Measurements from ENCODE around the gene CRHR2.

CRHR2 gene

GRCh38 chr7:30687604-30688003, 5.3 kb upstream of the CRHR2 start:
- H3K4me3 ChIP-seq (replicated peaks; ENCODE audit: insufficient read depth, low read length): no peak overlapping the region
- no peak for DNase-seq (ENCODE audit: low read depth in 1 of 2, low spot score in 1 of 2)
- no peak overlapping the region for H3K27ac ChIP-seq (replicated peaks)
- TF ChIP-seq, protein P1, sequence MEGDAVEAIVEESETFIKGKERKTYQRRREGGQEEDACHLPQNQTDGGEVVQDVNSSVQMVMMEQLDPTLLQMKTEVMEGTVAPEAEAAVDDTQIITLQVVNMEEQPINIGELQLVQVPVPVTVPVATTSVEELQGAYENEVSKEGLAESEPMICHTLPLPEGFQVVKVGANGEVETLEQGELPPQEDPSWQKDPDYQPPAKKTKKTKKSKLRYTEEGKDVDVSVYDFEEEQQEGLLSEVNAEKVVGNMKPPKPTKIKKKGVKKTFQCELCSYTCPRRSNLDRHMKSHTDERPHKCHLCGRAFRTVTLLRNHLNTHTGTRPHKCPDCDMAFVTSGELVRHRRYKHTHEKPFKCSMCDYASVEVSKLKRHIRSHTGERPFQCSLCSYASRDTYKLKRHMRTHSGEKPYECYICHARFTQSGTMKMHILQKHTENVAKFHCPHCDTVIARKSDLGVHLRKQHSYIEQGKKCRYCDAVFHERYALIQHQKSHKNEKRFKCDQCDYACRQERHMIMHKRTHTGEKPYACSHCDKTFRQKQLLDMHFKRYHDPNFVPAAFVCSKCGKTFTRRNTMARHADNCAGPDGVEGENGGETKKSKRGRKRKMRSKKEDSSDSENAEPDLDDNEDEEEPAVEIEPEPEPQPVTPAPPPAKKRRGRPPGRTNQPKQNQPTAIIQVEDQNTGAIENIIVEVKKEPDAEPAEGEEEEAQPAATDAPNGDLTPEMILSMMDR (IDR thresholded peaks at IDR 0.05; ENCODE audit: insufficient read depth, low read length): no peak
- no peak for TF ChIP-seq GABPA (IDR thresholded peaks at IDR 0.05; ENCODE audit: low read depth)
- TF ChIP-seq POLR2AphosphoS5 (IDR thresholded peaks at IDR 0.05; ENCODE audit: low read depth): no peak
- no peak for TF ChIP-seq REST (IDR thresholded peaks at IDR 0.05; ENCODE audit: insufficient replicate concordance, low read depth)
- no peak for TF ChIP-seq SPI1 (IDR thresholded peaks at IDR 0.05; ENCODE audit: borderline replicate concordance, low read depth)
- H3K27me3 ChIP-seq (ENCODE audit: insufficient read depth, poor library complexity, severe bottlenecking): peaks cover 19% of the 10 kb centered on the region

DNA sequence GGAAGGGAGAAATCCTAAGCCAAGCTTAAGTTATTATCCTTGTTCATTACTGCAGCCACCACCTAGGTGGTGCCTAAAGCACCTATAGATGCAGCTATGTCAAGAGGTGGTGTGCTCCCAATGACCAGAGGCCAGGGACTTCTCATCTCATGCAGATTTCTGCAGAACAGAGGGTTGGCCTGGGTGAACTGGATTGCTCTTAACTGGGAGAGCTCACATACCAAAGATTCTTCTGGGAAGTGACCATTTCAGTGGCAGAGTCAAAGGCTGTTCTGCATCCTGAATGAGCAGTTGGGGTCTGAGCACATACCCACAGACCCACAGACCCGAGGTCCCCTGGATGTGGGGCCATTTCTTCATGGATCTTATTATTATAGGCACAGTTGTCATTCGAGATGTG, 2.1 kb upstream of the CRHR2 start:
- DNase-seq (ENCODE audit: low read depth in 1 of 2, low spot score in 1 of 2): no peak

GRCh38 chr7:30683816-30684215, 1.6 kb upstream of the CRHR2 start:
- TF ChIP-seq GABPA (IDR thresholded peaks at IDR 0.05; ENCODE audit: low read depth): no peak
- TF ChIP-seq SPI1 (IDR thresholded peaks at IDR 0.05; ENCODE audit: borderline replicate concordance, low read depth): no peak
- TF ChIP-seq, protein P1 (IDR thresholded peaks at IDR 0.05; ENCODE audit: insufficient read depth, low read length): no peak
- no peak for TF ChIP-seq REST (IDR thresholded peaks at IDR 0.05; ENCODE audit: insufficient replicate concordance, low read depth)
- TF ChIP-seq POLR2AphosphoS5 (IDR thresholded peaks at IDR 0.05; ENCODE audit: low read depth): no peak
- H3K4me3 ChIP-seq (replicated peaks; ENCODE audit: insufficient read depth, low read length): no peak overlapping the region
- H3K27me3 ChIP-seq (ENCODE audit: insufficient read depth, poor library complexity, severe bottlenecking): peaks cover 49% of the 10 kb centered on the region
- no peak overlapping the region for H3K27ac ChIP-seq (replicated peaks)
- no peak for DNase-seq (ENCODE audit: low read depth in 1 of 2, low spot score in 1 of 2)

More for the DNA sequence above, 2.1 kb upstream of the CRHR2 start:
- Histone ChIP-seq H3K27me3 (ENCODE audit: insufficient read depth, poor library complexity, severe bottlenecking) (peaks cover 44% of the 10 kb centered on the region), H3K4me3 (replicated peaks; ENCODE audit: insufficient read depth, low read length) (no peak overlapping the region), H3K27ac (replicated peaks) (no peak overlapping the region)
- TF ChIP-seq REST (IDR thresholded peaks at IDR 0.05; ENCODE audit: insufficient replicate concordance, low read depth): no peak
- no peak for TF ChIP-seq GABPA (IDR thresholded peaks at IDR 0.05; ENCODE audit: low read depth)
- TF ChIP-seq, protein P1 (IDR thresholded peaks at IDR 0.05; ENCODE audit: insufficient read depth, low read length): no peak
- TF ChIP-seq POLR2AphosphoS5 (IDR thresholded peaks at IDR 0.05; ENCODE audit: low read depth): no peak
- TF ChIP-seq SPI1 (IDR thresholded peaks at IDR 0.05; ENCODE audit: borderline replicate concordance, low read depth): no peak

Data from HL-60 (cell line).